Fibroblast of villous mesenchyme (primary cell): ENCODE measurements around the gene PTH1R. TPM values are rescaled to one million over a fixed set of nuclear protein-coding genes. Genes with fewer than 3 reads are reported as not detected.
A peak's percentile ranks its signal among the peaks of the same experiment; 100 is the strongest.

Source experiments
- DNase-seq: peaks from one replicate; pipeline ENCODE4 v3.0.0-alpha.2; 2010; ENCODE audit warnings: low read depth
- H3K4me3 ChIP-seq: 2 replicates; pipeline ENCODE4 v1.5.1; 2011; ENCODE audit warnings: low read depth, mild to moderate bottlenecking, low read length
- CTCF ChIP-seq: IDR thresholded peaks from 2 replicates; pipeline ENCODE4 v1.5.1; 2012; ENCODE audit warnings: low read depth, mild to moderate bottlenecking, low read length; ENCODE audit not compliant: insufficient read depth
- total RNA-seq: library from RNA; depleted of rRNA; stranded (reverse); fragments of >200 nt; gene quantifications from 2 replicates; pipeline ENCODE4 v1.2.3, GENCODE V29; 2012

The PTH1R gene
- total RNA-seq, 1 donor, result 2.6 TPM

- H3K4me3 ChIP-seq, result no peak overlapping the region
- no peak for TF ChIP-seq CTCF
- no peak for DNase-seq
Measured at GRCh38 chr3:46854555-46854991, 22.9 kb upstream of the PTH1R start.

GRCh38 chr3:46856576-46857471 lies 20.7 kb upstream of the PTH1R start:
- TF ChIP-seq CTCF, result no peak
- DNase-seq, result no peak

GRCh38 chr3:46857485-46858341 lies 19.8 kb upstream of the PTH1R start:
- no peak for TF ChIP-seq CTCF
- DNase-seq, result no peak
- H3K4me3 ChIP-seq, result no peak overlapping the region

More at GRCh38 chr3:46856576-46857471, 20.7 kb upstream of the PTH1R start:
- H3K4me3 ChIP-seq, result no peak overlapping the region

GRCh38 chr3:46858456-46858855 lies 19.1 kb upstream of the PTH1R start:
- TF ChIP-seq CTCF, result no peak
- no peak for DNase-seq
- no peak overlapping the region for H3K4me3 ChIP-seq

- no peak for DNase-seq
- H3K4me3 ChIP-seq, result no peak overlapping the region
- TF ChIP-seq CTCF, result no peak
Measured at GRCh38 chr3:46859001-46859710, 18.4 kb upstream of the PTH1R start.

- peak; percentile 63 for TF ChIP-seq CTCF
- H3K4me3 ChIP-seq, result no peak overlapping the region
- DNase-seq, result no peak
Measured at GRCh38 chr3:46860017-46860809, 17.3 kb upstream of the PTH1R start.
